GM19395 (cell line): ENCODE data around the gene TTPAL.

Experiments
- ATAC-seq: cut with Tn5 transposase; IDR thresholded peaks from one replicate; pipeline ENCODE4 v1.9.1; 2021; ENCODE audit warnings: mild to moderate bottlenecking, moderate library complexity; ENCODE audit not compliant: unreplicated experiment

Gene TTPAL

DNA sequence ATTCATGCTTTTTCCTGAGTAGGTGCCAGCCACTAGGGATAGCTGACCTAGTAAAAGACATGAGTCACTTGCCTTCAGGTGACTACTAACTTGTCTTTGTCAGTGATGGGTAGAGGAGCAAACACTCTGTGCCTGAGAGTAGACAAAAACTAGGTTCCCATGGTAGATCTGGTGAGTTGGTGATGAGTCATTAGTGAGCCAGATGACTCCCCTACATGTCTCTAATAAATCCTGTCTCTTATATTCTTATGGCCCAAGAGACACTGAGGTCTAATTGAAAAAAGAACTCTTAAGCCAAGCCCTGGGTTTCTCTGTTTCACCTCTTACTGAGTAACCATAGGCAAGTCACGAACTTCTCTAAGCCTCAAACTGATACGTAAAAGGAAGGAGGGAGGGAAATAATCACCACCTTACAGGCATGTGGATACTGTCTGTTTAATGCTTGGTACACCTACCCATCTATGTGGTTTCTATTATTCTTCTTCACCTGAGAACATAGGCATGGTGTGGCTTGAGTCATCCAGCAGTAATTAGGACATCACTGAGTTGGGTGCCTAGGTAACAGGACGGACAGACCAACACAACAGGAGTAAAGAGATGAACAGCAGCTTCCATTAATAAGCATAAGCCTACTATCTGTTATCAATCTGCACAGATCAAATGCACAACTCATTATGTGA is 20.3 kb downstream of the TTPAL start:
- no peak for ATAC-seq

DNA sequence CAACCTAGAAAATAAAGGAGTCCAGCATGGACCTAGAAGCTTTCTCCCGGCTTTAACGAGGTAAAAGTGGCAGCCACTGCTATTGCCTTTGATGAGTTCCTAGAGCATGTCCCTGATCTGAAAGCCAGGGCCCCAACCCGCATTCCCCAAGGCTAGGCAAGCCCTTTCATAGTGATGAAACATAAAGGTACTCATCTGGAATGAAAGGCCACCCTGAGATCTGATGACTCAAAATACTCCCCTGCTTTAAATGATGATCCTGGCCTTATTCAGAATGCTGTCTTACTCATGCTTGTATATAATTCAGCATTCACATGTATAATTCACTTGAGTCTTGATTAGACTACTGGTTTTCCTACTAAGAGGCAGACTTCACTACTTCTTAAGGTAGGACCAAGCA is 21.3 kb downstream of the TTPAL start:
- no peak for ATAC-seq

DNA sequence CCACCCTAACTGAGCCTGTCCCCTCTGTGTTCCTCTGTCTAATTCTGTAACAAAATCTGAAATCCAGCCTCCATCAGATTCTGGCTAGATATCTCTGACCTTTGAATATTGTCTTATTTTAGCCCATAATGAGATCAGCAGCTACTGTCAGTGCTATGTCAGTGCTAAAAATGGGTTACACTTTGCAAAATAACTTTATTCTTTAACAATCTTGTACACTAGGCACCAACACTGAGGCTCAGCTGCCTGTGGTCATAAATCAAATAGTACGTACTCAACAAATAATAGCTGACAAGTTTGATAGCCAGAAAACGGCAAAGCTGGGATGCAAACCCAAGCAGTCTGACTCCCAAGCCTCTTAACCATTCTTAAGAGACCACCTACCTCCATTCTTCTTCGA is 22.1 kb downstream of the TTPAL start:
- no peak for ATAC-seq

DNA sequence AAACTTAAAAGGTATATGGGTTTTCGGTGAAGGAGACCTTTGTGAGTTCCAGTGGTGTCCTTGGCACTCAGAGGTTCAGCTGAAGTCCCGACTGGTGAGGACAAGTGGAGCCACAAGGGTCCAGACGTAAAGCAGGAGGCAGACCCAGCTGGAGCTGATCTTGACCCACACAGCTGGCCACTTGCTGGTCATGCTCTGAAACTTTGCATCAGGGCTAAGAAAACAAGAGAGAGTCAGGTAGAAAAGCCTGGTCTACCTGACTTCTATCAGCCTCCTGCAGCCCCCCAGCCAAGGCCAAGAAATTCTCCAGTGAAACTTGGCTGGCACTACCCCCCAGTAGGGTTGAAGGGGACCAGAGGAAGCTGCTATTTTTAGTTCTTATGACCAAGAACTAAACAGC is 24.5 kb downstream of the TTPAL start:
- ATAC-seq = no peak

DNA sequence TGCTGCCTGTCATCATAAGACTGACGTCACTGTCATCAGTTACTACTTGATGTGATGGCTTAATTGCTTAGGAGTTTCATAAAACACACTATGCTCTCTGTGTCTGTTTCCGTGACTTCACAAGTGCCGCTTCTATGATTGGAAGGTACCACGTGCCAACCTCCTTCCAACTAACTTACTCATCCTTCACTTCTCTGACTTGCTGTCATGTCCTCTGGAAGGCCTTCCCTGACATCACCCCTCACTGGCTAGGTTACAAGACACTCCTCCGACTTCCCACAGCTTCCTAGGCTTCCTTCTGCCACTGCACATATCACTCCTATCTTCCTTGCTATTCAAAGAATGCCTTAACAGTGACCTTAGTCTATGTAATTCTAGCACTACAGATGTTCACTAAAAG is 25.8 kb downstream of the TTPAL start:
- ATAC-seq = no peak

DNA sequence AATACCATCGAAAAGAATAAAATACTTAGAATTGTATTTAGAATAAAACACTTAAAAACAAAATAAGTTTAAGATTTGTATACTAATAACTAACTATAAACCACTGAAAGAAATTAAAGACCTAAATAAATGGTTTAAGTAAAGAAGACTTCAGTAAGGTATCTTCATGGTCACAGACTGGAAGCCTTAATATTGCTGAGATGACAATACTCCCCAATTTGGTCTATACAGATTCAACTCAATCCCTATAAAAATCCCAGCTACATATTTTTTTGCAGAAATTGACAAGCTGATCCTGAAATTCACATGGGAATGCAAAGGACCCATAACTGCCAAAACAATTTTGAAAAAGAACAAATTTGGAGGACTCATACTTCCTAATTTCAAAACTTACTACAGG is 27.3 kb downstream of the TTPAL start:
- ATAC-seq = no peak

DNA sequence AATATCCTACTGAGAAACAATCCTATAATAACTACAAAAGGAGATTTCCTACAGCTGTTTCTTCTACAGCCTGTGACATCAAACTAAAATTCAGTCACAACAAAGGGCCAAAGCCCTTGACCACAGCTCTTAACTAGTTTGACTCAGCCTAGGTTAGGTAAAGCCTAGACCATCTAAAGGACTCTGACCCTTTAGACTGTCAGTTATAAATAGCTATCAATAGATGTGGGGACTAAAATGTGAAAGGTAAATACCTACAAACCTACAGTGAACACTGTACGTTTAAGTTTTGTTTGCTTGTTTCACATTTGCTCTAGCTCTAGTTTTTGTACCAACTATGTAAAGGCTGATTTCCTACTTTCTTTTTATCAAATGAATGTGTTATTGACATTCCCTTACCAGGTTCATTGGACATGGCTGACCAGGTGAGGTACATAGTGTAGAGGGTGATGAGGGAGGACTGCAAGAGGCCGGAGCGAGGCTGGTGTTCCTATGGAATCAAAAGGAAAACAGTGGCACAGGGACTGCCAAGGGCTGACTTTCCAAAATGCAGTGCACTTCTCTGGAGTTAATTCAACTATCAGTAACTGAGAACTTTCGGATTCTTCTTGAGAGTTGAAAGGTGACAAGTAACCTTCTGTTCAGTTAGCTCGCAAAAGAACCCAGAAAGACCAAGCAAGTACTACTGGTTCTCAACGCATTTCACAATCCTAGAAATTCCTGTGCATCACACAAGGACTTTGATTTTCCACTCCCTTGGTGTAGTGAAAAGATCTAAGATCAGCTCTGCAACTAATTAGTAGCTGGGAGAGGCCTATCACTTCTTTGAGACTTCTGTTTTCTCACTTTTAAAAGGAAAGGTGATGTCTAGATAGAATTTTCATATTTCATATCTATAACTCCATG is 29.0 kb downstream of the TTPAL start:
- no peak for ATAC-seq

DNA sequence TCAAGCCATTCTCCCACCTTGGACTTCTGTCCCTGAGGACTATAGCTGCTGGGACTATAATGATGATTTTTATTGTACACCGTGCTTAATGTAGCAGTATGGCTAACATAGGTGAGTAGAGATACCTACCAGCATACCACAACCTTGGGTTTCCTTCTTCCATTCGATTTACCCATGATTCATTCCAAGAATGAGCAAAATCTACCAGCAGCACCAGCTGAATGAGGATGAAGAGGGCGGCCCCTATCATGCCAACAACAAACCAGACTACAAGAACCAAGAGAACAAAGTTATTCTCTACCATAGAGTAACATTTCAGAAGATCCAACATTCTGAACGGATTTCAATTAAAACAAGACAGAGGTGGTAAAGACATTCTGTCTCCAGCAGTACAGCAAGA is 34.1 kb downstream of the TTPAL start:
- ATAC-seq = no peak

DNA sequence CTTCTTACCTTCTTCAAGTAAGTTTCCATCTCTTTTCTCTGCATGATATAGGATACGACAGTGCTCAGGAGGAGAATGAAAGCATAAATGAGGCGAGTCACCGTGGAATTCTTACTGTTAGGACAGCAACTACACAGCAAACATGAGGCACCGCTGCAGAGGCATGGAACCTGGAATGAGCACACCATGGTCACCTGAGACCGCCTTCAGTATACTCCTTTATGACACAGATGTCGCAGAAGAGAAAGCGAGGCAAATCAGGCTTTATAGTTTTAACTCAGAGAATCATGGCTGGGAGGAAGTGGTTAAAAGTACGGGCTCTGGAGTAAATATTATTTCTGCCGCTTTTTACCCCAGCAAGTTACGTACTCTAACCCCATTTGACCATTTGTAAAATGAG is 38.2 kb downstream of the TTPAL start:
- no peak for ATAC-seq

DNA sequence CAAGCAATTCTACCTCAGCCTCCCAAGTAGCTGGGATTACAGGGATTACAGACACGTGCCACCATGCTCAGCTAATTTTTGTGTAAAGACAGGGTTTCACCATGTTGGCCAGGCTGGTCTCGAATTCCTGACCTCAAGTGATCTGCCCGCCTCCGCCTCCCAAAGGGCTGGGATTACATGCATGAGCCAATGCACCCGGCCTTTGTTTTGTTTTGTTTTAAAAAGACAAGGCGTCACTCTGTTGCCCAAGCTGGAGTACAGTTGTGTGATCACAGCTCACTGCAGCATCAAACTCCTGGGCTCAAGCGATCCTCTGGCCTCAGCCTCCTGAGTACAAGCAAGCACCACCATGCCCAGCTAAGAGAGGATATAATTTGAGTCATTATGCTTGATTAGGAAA is 40.8 kb downstream of the TTPAL start:
- ATAC-seq = no peak

DNA sequence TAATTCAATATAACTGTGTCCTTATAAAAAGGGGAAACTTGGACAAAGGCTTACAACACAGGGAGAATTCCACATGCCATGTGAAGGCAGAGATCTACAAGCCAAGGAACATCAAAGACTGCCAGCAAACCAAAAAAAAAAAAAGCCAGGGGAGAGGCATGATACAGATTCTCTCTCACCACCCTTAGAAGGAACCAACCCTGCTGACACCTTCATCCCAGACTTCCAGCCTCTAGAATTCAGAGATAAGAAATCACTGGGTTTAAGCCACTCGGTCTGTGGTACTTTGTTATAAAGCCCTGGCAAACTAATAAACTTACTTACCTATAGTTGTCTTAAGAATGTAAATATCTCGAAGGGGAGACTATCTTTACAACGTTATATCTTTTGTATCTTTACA is 41.8 kb downstream of the TTPAL start:
- ATAC-seq = no peak

DNA sequence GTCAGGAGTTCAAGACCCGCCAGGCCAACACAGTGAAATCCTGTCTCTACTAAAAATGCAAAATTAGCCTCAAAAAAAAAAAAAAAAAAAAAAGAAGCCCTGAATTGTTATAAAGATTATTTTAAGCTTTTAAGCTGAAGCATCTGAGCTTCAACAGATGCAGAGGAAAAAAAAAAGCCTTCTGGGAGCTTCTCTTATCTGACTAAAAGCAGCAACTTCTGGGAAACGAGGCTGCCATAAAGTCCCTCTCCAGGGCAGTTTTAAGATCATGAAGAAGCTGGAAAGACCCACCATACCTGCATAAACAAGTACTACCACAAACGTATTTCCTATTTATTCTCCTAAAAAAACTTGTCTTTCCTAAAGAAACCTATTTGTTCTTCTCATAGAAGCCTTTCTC is 42.6 kb downstream of the TTPAL start:
- no peak for ATAC-seq

DNA sequence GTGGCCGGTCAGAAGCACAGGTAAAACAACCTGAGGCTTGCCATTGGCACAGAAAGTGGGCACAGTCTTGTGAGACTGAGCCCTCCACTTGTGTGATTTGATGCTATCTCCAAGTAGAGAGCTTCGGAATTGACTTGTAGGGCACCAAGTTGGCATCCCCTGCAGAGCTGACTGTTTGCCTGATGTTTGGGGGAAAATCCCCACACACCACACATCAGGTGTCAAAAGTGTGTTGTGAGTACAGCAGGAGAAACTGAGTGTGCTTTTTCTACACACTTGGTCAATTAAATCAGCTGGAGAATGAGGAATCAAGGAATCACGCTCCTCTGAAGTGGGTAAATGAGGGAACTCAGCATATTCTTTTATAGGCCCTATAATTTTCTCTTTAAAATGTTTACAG is 45.2 kb downstream of the TTPAL start:
- no peak for ATAC-seq

DNA sequence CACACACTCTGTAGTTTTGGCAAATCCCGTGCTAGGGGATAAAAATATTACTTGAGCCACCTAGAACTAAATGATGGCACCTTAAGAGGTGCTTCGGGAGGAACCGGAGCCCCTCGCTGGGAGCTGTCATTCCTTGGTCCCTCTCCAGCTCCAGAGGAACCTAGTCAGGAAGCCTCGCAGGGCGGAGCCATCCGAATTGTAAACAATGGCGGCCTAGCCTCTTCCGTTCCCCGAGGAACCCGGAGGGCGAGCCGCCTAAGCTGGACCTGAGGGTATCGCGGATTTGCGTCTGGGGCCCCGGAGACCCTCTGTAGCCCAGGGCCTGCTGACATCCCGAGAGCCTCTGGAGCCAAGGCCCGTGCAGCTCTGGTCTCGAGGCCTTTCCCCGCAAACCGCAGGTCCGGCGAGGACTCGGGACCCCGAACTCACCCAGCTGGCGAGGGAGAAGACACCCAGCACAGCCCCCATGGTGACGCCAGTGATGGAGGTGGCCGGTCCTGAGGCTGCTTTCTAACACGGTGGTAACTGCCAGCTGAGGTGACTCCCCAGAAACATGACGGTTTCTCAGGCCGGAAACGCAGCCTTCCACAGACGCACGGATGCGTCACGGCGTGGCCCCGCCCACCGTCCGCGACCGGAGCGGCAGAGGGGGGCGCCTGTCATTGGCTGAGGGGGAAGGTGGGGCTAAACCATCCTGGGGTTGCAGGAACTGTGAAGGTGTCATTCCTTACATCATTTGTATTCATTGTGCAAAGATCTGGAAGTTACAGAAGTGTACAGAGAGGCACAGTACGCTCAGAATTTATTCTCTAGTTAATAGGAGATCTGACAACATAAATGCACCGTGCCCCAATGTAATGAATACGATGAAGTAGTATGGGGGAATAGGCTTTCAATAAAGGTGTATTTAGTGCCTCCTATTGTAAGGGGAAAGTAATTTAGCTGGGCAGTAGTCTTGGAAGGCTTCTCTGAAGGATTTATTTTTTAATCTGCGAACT is 46.1 kb downstream of the TTPAL start, which contains the start of gene SERINC3:
Gene SERINC3 (minus strand): TSS at position 587 of the 998 bp plus-strand sequence. CDS start 119 bp downstream, at position 468.
- ATAC-seq = peak; percentile 97

DNA sequence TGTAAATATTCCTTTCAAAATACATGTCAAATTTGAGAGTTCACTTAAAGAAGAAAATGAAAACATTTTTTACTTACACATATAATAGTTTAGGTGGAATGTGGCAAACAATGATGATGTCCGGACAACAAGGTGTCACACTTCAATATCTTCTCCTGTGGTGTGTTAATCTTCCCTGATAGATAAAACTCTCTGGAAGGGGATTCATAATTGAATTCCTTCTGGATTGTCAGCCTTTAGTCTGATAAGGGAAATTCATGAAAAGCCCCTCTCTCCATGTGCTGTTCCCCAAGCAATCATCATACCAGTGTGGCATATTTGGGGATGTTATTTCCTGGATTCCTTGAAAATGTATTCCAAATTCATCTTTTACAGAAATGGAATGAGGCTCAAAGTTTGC is 47.2 kb downstream of the TTPAL start:
- no peak for ATAC-seq

DNA sequence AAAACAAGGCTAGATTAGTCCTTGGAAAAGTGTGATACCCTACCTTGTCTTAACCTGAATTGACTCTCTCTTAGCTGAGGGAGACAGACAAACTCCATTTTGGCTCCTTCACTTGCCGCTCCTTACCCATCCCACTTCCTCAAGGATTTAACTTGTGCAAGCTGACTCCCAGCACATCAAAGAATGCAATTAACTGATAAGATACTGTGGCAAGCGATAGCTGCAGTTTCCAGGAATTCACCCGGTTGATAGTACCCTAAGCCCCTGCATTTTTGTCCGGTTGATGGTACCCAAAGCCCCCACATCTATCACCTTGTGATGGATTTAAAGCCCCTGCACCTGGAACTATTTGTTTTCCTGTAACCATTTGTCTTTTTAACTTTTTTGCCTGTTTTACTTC is 48.1 kb downstream of the TTPAL start:
- no peak for ATAC-seq

DNA sequence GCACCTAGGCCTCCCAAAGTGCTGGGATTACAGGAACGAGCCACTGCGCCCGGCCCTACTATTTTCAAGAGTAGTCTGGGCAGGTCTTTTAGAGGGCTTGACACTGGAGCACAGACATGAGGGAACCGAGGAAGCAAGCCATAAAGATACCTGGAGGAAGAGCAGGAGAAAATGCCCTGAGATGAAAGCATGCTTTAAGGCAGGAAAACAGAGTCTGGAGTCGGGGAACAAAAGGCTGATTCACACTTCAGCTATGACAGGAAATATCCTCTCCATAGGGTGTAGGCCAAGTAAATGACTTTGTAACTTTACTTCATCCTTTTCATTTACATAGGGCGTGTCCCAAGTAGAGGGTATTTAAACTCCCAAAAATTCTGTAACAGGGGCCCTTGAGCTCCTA is 50.5 kb downstream of the TTPAL start:
- ATAC-seq = no peak

DNA sequence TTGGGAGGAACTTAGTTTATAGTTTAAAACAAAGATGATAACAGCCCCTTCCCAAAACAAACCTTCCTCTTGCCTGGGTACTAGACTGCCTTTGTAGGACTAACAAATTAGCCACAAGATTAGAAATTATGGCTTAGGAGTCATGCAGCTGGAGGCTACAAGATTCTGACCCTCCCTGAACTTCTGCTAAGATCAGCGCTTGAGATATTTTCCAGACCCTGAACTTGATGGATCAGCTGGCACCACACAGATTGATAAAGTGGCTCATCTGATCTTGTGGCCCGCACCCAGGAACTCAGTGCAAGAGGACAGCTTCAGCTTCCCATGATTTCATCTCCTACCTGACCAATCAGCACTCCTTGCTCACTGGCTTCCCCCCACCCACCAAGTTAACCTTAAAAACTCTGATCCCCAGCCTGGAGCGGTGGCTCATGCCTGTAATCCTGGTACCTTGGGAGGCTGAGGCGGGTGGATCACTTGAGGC is 52.1 kb downstream of the TTPAL start:
- ATAC-seq = no peak

DNA sequence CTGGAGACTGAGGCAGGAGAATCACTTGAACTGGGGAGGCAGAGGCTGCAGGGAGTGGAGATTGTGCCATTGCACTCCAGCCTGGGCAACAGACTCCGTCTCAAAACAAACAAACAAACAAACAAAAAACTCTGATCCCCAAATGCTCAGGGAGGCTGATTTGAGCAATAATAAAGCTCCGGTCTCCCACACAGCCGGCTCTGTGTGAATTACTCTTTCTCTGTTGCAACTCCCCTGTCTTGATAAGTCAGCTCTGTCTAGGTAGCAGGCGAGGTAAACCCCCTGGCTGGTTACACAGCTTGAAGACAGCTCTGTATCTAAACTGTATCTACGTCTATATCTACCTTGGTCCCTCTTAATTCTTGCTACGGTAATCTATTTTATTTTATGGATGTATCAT is 52.6 kb downstream of the TTPAL start:
- ATAC-seq = no peak

DNA sequence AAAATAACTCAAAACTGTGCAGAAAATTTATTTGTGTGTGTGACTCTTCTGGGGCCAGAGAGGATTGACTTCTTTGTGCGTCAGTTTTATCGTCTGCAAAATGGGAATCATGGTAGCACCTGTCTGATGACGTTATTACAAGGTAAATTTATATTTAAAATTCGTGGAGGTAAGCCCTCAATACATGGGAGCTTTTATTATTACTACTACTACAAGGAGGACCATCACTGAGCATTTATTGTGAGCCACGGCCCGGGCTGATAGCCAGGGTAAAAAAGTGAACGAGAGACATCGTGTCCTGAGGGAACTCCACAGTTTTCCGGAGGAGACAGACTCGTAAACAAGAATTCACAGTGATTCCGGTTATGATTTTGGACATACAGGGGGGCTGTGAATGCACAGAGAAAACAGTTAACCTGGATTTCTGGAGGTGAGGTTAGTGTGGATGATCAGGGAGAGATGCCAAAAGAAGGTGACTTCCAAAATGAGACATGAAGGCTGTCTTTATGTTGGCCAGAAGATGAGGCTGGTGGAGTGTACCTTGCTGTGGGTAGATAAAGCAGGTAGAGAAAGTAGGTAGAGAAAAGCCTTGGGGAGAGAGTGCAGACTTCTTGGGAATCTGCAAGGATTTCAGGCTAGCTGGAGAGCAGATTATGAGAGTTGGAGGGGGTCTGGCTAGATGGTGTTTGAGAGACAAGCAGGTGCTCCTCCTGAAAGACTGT is 56.7 kb downstream of the TTPAL start:
- no peak for ATAC-seq
